GM10266 (cell line): Measurements from ENCODE around the gene CARTPT.

Experiments
- DNase-seq: peaks from one replicate; pipeline ENCODE4 v3.0.0; 2012; ENCODE audit errors: extremely low spot score
- TF ChIP-seq, protein P1 (sequence below): IDR thresholded peaks from 2 replicates; pipeline ENCODE4 v1.5.1; 2012; ENCODE audit warnings: mild to moderate bottlenecking, low read depth; ENCODE audit not compliant: control insufficient read depth, insufficient read depth; ENCODE audit errors: missing control alignments

CARTPT gene

DNA sequence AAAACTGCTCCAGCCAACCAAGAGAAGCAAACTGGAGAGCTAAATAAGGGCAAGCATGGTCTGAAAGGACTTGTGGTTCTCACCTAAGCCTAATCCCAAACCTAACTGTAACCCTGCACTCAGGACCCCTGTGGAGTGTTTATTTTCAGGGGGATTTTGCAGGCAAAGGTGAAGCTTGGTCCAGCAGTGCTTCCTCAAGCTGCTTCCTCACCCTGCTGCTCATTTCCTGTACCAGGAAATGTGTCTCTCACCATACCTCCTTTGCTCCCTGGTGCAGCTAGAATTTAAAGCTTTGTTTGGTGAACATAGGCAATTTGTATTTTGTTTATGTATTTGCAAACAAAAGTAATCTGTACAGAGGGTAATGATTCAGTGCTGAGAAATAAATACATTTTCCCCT, 50.2 kb downstream of the CARTPT start:
- TF ChIP-seq, protein P1, sequence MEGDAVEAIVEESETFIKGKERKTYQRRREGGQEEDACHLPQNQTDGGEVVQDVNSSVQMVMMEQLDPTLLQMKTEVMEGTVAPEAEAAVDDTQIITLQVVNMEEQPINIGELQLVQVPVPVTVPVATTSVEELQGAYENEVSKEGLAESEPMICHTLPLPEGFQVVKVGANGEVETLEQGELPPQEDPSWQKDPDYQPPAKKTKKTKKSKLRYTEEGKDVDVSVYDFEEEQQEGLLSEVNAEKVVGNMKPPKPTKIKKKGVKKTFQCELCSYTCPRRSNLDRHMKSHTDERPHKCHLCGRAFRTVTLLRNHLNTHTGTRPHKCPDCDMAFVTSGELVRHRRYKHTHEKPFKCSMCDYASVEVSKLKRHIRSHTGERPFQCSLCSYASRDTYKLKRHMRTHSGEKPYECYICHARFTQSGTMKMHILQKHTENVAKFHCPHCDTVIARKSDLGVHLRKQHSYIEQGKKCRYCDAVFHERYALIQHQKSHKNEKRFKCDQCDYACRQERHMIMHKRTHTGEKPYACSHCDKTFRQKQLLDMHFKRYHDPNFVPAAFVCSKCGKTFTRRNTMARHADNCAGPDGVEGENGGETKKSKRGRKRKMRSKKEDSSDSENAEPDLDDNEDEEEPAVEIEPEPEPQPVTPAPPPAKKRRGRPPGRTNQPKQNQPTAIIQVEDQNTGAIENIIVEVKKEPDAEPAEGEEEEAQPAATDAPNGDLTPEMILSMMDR = no peak
- DNase-seq = no peak

DNA sequence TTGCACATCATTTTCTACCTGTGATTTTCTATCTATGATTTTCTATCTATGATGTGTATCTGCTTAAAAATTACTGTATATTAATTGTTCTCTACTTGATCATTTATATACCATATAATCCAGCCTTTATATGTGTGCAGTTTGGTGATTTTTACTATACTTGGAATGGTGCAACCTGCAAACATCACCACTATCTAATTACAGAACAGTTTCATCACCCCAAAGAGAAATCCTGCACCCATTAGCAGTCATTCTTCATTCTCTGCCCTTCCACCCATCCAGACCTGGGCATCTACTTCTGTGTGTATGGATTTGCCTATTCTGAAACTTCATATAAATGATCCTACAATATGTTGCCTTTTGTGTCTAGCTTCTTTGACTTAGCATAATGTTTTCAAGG, 51.3 kb downstream of the CARTPT start:
- TF ChIP-seq, protein P1 = no peak
- DNase-seq = no peak
